Measurements from ENCODE around the gene PRRC2B. TPM values are rescaled to one million over a fixed set of nuclear protein-coding genes. Genes with fewer than 3 reads are reported as not detected.
"Not testable (repeated sequence)": the region's sequence is repeated elsewhere in the genome, so short reads cannot be mapped to it uniquely, and the experiment has no call there.

Gene PRRC2B
- total and polyA plus RNA-seq, 3 donors from 2014 or later, result 111 to 213 (median 175) TPM

- H3K4me3 ChIP-seq, result peak overlapping the region in 1 of 2 donors; percentile 18
- no peak for TF ChIP-seq POLR2A (IDR thresholded peaks at IDR 0.05)
- TF ChIP-seq, protein P1, sequence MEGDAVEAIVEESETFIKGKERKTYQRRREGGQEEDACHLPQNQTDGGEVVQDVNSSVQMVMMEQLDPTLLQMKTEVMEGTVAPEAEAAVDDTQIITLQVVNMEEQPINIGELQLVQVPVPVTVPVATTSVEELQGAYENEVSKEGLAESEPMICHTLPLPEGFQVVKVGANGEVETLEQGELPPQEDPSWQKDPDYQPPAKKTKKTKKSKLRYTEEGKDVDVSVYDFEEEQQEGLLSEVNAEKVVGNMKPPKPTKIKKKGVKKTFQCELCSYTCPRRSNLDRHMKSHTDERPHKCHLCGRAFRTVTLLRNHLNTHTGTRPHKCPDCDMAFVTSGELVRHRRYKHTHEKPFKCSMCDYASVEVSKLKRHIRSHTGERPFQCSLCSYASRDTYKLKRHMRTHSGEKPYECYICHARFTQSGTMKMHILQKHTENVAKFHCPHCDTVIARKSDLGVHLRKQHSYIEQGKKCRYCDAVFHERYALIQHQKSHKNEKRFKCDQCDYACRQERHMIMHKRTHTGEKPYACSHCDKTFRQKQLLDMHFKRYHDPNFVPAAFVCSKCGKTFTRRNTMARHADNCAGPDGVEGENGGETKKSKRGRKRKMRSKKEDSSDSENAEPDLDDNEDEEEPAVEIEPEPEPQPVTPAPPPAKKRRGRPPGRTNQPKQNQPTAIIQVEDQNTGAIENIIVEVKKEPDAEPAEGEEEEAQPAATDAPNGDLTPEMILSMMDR (IDR thresholded peaks at IDR 0.05), result no peak
- no peaks in the 10 kb centered on the region for H3K27me3 ChIP-seq
- no peaks in the 10 kb centered on the region for H3K9me3 ChIP-seq
- intact Hi-C loops (cut with DNase I; ENCODE audit: low total_unique reads), result no loop called here
- peaks cover 4% of the 10 kb centered on the region for H3K4me1 ChIP-seq
- no peaks in the 10 kb centered on the region for H3K36me3 ChIP-seq (ENCODE audit: low read depth, missing control alignments)
- H3K27ac ChIP-seq, result no peak overlapping the region
- no peak for DNase-seq
- WGBS, 2 donors, result 1 to 4% methylated on average over 18 to 29 of the region's 30 CpGs
These were observed 152.0 kb downstream of the PRRC2B start for GRCh38 chr9:131545786-131546335.

GRCh38 chr9:131546336-131547084 lies 152.6 kb downstream of the PRRC2B start:
- no peak for TF ChIP-seq POLR2A (IDR thresholded peaks at IDR 0.05)
- TF ChIP-seq, protein P1 (IDR thresholded peaks at IDR 0.05), result no peak
- Histone ChIP-seq H3K9me3 (no peaks in the 10 kb centered on the region), H3K27me3 (no peaks in the 10 kb centered on the region), H3K36me3 (ENCODE audit: low read depth, missing control alignments) (no peaks in the 10 kb centered on the region), H3K4me3 (peak overlapping the region; percentile 18 to 21), H3K27ac (no peak overlapping the region), H3K4me1 (peaks cover 4% of the 10 kb centered on the region)
- 4% methylated on average over 31 to 45 of the region's 49 CpGs for WGBS, 2 donors
- DNase-seq, result no peak
- intact Hi-C loops (cut with DNase I; ENCODE audit: low total_unique reads), result no loop called here

DNA sequence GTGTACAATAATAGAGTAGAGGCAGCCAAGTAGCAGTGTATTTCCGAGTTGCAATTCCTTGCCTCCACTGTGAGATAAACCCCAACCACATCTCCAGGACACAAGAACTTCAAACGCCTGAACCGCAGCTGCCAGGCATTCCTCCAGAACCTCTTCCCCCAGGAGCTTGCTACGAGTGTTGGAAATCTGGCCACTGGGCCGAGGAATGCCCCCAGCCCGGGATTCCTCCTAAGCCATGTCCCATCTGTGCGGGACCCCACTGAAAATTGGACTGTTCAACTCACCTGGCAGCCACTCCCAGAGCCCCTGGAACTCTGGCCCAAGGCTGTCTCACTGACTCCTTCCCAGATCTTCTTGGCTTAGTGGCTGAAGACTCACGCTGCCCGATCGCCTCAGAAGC lies 155.3 kb downstream of the PRRC2B start:
- DNase-seq; H3K9me3 ChIP-seq; intact Hi-C loops (cut with DNase I; ENCODE audit: low total_unique reads); H3K36me3 ChIP-seq (ENCODE audit: low read depth, missing control alignments); H3K4me1 ChIP-seq; H3K27me3 ChIP-seq; H3K27ac ChIP-seq; H3K4me3 ChIP-seq: not testable (repeated sequence)
- WGBS, 2 donors, result 82 to 85% methylated on average over 10 of the region's 10 CpGs

Small RNA genes lying within 50 kb of the gene (small RNA-seq; reads per million reads assigned to genes)
- gene SNORD62A, result 0 to 0.09 reads per million in 2 donors
- gene SNORD62B, result 0.55 to 0.66 reads per million in 2 donors

Other genes starting within 250 kb of the PRRC2B start
- 10 to 100 TPM; 29.7 to 30.8 TPM for gene FAM78A, start 117.6 kb upstream of the PRRC2B start, total RNA-seq
- gene FAM78A, start 117.6 kb upstream of the PRRC2B start, polyA plus RNA-seq (ENCODE audit: insufficient read depth, low read depth, low replicate concordance), result 48.0 TPM
- gene PLPP7, start 104.4 kb upstream of the PRRC2B start, total RNA-seq, result 10 to 100 TPM; 23.9 to 29.9 TPM
- gene PLPP7, start 104.4 kb upstream of the PRRC2B start, polyA plus RNA-seq (ENCODE audit: insufficient read depth, low read depth, low replicate concordance), result 8.6 TPM
- 100 to 1,000 TPM in 1 of 2 donors, 10 to 100 TPM in 1; 99.7 to 117 TPM for gene POMT1, start 108.8 kb downstream of the PRRC2B start, total RNA-seq
- 118 TPM for gene POMT1, start 108.8 kb downstream of the PRRC2B start, polyA plus RNA-seq (ENCODE audit: insufficient read depth, low read depth, low replicate concordance)
- 10 to 100 TPM; 34.3 to 49.9 TPM for gene UCK1, start 137.2 kb downstream of the PRRC2B start, total RNA-seq
- 41.1 TPM for gene UCK1, start 137.2 kb downstream of the PRRC2B start, polyA plus RNA-seq (ENCODE audit: insufficient read depth, low read depth, low replicate concordance)
- under 1 TPM in 1 of 2 donors, not detected in 1; 0.47 TPM for gene PRRT1B, start 151.4 kb downstream of the PRRC2B start, total RNA-seq
- gene PRRT1B, start 151.4 kb downstream of the PRRC2B start, polyA plus RNA-seq (ENCODE audit: insufficient read depth, low read depth, low replicate concordance), result not detected

Measured in testis (tissue), 3 donors.